ENCODE measurements around the gene SLC25A15.

- TF ChIP-seq POLR2A (IDR thresholded peaks at IDR 0.05): no peak
- TF ChIP-seq POLR2AphosphoS5 (IDR thresholded peaks at IDR 0.05): no peak
These were observed 26.6 kb upstream of the SLC25A15 start for GRCh38 chr13:40762849-40763248.

All from prostate gland (tissue), 1 donor.